Measurements from ENCODE around the gene SPAG9.

The SPAG9 gene

DNA sequence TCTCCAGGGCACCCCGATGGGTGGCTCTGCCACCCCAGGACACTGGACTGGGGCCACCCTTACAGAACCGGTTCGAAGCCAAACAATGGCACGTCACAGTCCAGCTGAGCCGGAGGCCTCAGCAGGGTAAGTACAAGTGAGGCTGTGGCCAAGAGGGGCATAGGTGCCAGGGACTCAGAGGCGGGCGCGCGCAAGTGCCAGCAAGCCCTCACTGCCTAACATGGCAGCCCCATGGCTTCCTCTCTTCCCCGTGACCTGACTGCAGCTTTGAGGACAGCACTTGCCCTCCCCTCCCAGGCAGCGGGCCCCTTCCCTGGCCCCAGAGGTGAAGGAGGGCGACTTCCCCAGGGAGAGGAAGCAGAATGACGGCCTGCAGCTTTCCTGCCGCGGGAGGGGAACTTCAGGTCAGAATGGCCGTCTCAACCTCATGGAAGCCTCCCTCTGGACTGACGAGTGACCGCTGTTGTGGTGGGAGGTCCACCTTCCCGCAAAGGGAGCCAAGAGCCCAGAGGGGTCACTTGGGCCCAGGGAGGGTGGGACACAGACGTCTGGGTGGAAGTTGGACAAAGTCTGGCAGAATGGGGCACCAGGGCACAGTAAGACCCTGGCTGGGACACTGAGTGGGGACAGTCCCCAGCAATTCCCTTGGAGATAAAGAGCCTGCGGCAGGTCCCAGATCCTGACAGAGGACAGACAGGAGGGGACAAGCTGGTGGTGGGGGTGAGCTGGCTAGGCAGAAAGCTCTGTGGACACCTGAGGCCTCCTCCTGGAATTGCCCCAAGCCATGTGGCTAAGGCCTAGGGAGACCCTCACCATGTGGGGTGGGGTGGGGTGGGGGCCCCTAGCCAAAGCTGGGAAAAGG is 202.4 kb downstream of the SPAG9 start:
- DNase-seq (ENCODE audit: low read depth): no peak
- H3K4me3 ChIP-seq (ENCODE audit: control insufficient read depth, low read depth, low read length): no peak overlapping the region
- TF ChIP-seq, protein P1, sequence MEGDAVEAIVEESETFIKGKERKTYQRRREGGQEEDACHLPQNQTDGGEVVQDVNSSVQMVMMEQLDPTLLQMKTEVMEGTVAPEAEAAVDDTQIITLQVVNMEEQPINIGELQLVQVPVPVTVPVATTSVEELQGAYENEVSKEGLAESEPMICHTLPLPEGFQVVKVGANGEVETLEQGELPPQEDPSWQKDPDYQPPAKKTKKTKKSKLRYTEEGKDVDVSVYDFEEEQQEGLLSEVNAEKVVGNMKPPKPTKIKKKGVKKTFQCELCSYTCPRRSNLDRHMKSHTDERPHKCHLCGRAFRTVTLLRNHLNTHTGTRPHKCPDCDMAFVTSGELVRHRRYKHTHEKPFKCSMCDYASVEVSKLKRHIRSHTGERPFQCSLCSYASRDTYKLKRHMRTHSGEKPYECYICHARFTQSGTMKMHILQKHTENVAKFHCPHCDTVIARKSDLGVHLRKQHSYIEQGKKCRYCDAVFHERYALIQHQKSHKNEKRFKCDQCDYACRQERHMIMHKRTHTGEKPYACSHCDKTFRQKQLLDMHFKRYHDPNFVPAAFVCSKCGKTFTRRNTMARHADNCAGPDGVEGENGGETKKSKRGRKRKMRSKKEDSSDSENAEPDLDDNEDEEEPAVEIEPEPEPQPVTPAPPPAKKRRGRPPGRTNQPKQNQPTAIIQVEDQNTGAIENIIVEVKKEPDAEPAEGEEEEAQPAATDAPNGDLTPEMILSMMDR (IDR thresholded peaks at IDR 0.05; ENCODE audit: control insufficient read depth, insufficient read depth, low read depth, low read length, missing control alignments): no peak

DNA sequence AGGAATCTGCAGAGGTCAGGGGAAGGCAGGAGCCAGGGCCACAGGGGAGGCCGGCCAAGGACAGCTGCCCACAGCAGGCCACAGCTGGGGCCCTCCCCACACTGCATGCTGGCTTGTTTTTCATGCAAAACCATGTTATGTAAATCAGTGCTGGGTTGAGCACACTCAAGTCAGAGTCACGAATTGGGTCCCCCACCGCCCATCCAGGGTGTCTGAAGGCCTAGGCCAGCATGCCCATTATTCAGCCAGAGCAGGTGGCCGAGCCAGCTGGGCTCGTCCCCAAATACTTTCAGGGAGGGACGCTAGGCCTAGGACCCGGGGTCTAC is 203.3 kb downstream of the SPAG9 start:
- TF ChIP-seq, protein P1 (IDR thresholded peaks at IDR 0.05; ENCODE audit: control insufficient read depth, insufficient read depth, low read depth, low read length, missing control alignments): no peak
- no peak for DNase-seq (ENCODE audit: low read depth)

DNA sequence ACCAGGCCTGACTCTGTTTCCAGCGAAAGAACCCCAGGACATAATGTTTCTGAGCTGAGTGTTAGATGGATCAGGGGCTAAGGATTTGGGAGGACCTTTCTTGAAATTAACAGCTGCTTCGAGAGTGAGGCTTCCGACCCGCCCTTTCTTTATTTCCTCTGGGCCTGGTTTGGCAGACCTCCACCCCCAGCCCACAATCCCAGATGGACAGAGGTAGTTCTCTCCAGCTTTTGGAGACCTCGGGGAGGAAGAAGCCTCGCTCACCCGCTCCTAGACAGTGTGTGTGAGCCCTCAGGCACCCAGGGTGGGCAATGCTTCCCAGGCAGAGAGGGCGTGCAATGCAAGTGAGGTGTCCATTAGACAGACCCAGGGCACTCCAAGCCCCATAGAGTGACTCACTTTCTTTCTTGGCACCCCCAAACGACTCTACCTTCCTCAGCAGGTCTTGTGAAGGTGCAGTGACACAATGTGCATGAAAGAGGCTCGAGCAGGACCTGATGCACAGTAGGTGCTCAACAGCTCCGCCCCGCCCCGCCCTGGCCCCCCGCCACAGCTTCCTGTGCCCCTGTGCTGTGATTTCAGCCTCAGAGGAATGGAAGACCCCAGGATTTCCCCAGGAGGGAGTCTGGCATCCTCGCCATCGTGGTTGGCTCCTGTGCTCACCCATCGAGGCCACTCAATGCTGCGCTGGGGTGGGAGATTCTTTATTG is 203.8 kb downstream of the SPAG9 start:
- no peak overlapping the region for H3K4me3 ChIP-seq (ENCODE audit: control insufficient read depth, low read depth, low read length)
- TF ChIP-seq, protein P1 (IDR thresholded peaks at IDR 0.05; ENCODE audit: control insufficient read depth, insufficient read depth, low read depth, low read length, missing control alignments): no peak
- DNase-seq (ENCODE audit: low read depth): no peak

More for the DNA sequence above, 203.3 kb downstream of the SPAG9 start:
- no peak overlapping the region for H3K4me3 ChIP-seq (ENCODE audit: control insufficient read depth, low read depth, low read length)

DNA sequence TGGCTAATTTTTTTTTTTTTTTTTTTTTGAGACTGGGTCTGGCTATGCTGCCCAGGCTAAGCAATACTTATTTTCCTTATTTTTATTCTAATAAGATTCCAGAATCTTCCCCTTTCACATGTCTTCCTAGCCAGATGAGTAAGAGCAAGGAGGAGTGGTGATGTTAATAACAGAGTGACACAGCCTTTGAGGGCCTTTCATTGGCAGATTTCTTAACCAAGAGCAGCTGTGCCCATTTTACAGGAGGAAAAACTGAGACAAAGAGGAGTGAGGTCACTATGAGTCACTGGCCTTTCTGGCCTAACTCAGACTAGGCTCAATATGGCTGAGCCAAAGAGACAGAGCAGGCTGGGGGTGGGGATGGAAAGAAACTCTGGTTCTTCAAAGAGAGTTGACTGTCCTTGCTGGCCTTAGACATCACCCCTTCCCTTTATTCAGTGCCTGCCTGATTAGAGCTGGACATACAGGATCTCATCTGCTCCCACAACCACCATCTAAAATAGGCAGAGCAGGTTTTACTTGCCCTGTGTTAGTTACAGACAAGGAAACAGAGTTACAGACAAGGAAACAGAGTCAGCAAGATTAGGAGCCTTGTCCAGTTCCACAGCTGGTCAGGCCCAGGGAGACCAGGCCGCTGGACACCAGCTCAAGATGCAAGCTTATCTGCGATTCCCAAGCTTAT is 204.5 kb downstream of the SPAG9 start:
- H3K4me3 ChIP-seq (ENCODE audit: control insufficient read depth, low read depth, low read length): no peak overlapping the region
- no peak for DNase-seq (ENCODE audit: low read depth)
- TF ChIP-seq, protein P1 (IDR thresholded peaks at IDR 0.05; ENCODE audit: control insufficient read depth, insufficient read depth, low read depth, low read length, missing control alignments): no peak

DNA sequence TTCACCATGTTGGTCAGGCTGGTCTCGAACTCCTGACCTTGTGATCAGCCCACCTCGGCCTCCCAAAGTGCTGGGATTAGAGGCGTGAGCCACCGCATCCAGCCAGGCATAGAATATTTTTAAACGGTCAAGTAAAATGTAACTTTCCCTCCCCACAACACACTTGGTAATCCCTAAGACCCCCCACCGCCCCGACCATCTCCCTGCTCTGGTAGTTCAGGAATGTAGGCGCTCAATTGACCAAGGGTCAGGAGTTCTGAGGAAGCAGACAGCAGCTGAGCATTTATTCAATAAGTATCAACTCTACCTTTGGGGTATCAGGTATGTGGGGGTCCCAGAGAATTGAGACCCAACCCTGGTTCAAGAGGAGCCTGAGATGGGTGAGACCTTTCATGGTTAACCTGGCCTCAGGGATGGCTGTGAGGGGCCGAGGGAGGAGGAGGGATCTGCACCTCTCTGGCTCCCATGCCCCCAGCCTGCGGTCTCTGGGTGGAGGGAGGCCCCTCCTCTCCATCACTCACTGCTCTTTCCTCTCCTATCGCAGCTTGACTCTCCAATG is 206.1 kb downstream of the SPAG9 start:
- DNase-seq (ENCODE audit: low read depth): no peak
- no peak overlapping the region for H3K4me3 ChIP-seq (ENCODE audit: control insufficient read depth, low read depth, low read length)
- TF ChIP-seq, protein P1 (IDR thresholded peaks at IDR 0.05; ENCODE audit: control insufficient read depth, insufficient read depth, low read depth, low read length, missing control alignments): no peak

DNA sequence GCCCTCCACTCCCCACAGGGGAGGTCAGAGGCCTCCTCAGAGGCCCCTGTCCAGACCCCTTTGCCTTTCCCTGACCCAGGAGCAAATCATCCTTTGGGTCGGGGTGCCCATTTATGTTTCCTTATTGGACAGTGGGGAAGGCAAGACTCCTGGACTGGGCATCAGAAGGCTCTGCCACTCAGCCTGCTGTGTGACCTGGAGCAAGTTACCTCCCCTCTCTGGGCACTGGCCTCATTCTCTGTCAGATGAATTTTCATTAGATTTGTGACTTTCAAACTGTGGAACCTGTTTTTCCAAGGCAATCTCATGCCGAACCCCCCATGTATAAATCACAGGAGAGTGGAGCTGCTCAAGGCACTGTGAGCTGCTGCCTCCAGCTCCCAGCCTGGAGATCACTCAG is 207.5 kb downstream of the SPAG9 start:
- no peak overlapping the region for H3K4me3 ChIP-seq (ENCODE audit: control insufficient read depth, low read depth, low read length)
- no peak for DNase-seq (ENCODE audit: low read depth)
- TF ChIP-seq, protein P1 (IDR thresholded peaks at IDR 0.05; ENCODE audit: control insufficient read depth, insufficient read depth, low read depth, low read length, missing control alignments): no peak
